ENCODE results near the gene EPHA8. TPM values are rescaled to one million over a fixed set of nuclear protein-coding genes. Genes with fewer than 3 reads are reported as not detected.

Gene EPHA8
- total RNA-seq, 1 donor from 2014 or later: not detected

DNA sequence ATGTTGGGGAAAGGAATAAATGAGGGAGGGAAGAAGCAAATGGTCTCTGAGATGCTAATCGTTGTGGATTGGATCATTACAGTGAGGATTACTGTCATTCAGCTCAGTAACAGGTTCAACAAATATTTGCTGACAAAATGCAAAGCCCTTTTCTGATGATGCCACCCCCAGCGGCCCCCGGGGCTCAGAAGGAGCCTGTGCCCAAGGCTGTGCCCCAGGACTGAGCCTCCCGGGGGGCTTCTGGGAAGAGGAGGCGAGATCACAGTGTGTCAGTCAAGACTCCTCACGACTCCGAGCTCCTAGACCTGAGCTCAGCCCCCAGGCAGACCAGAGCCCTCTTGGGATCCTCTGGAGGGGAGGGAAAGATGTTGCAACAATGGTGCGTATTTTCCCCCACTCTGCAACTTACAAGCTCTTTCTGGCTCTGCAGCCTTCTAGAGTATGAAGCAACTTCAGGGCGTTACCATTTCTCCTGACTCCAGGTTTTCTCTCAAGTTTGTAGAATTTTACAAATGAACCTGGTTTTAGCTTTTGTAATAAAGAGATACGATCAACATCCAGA is 20.8 kb downstream of the EPHA8 start:
- no peak for ATAC-seq (ENCODE audit: poor library complexity)
- DNase-seq: no peak
- intact Hi-C loops (cut with DNase I): no loop called here

GRCh38 chr1:22584970-22585369 is 21.7 kb downstream of the EPHA8 start:
- intact Hi-C loops (cut with DNase I): no loop called here
- DNase-seq (no peak), ATAC-seq (ENCODE audit: poor library complexity) (no peak)

GRCh38 chr1:22585471-22585870 is 22.2 kb downstream of the EPHA8 start:
- DNase-seq: no peak
- no peak for ATAC-seq (ENCODE audit: poor library complexity)
- intact Hi-C loops (cut with DNase I): no loop called here

DNA sequence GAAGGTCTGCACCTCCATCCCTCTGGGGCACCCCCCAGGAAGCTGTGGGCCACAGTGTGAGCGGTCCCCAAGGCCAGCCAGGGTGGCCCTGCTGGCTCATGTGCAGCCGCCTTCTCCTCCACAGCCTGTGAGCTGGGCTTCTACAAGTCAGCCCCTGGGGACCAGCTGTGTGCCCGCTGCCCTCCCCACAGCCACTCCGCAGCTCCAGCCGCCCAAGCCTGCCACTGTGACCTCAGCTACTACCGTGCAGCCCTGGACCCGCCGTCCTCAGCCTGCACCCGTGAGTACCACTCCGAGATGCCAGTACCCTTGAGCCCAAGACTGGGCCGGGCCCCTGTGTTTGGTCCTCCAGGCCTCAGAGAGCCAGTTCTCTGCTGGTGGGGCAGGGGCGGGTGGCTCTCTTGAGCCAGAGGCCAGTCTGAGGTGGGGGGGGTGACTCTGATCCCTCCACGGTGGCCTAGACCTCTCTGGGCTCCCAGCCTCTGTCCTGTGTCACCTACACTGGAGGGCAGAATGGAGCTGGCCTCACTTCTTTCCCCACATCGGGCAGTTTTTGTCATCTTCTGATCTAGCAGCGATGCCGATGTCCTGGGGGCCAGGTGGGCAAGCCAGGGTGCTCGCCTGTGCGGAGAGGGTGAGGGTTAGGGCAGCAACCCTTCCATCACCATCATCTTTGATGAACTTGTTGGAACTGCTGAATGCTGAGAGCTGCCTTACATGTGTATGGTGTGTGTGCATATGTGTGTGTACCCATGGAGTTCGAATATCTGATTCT is 23.3 kb downstream of the EPHA8 start:
- intact Hi-C loops (cut with DNase I): no loop called here
- ATAC-seq (ENCODE audit: poor library complexity) (no peak), DNase-seq (no peak)

- intact Hi-C loops (cut with DNase I): no loop called here
- no peak for DNase-seq
- ATAC-seq (ENCODE audit: poor library complexity): no peak
These were observed 24.0 kb downstream of the EPHA8 start for GRCh38 chr1:22587247-22587646.

GRCh38 chr1:22588899-22589422 is 25.7 kb downstream of the EPHA8 start:
- DNase-seq (no peak), ATAC-seq (ENCODE audit: poor library complexity) (no peak)
- intact Hi-C loops (cut with DNase I): no loop called here

DNA sequence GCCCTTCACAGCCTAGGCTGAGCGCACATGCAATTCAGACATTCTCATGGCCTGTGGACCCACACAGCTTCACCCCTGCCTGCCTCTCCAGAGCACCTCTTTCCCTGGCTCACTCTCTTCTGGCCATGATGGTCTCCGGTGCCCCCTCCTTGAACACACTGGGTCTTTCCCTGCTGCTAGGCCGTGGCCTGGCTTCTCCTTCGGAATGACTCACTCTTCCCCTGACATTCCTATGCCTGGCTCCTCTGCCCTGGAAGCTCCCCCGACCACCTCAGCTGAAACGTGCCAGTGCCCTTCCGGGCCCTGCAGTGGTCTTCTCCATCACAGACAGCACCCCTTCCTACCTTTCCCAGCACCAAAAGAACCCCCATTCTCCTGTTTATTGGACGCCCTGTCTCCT is 28.3 kb downstream of the EPHA8 start:
- DNase-seq (no peak), ATAC-seq (ENCODE audit: poor library complexity) (no peak)
- intact Hi-C loops (cut with DNase I): no loop called here

- no peak for ATAC-seq (ENCODE audit: poor library complexity)
- DNase-seq: no peak
- intact Hi-C loops (cut with DNase I): no loop called here
These were observed 28.8 kb downstream of the EPHA8 start for GRCh38 chr1:22592051-22592450.

DNA sequence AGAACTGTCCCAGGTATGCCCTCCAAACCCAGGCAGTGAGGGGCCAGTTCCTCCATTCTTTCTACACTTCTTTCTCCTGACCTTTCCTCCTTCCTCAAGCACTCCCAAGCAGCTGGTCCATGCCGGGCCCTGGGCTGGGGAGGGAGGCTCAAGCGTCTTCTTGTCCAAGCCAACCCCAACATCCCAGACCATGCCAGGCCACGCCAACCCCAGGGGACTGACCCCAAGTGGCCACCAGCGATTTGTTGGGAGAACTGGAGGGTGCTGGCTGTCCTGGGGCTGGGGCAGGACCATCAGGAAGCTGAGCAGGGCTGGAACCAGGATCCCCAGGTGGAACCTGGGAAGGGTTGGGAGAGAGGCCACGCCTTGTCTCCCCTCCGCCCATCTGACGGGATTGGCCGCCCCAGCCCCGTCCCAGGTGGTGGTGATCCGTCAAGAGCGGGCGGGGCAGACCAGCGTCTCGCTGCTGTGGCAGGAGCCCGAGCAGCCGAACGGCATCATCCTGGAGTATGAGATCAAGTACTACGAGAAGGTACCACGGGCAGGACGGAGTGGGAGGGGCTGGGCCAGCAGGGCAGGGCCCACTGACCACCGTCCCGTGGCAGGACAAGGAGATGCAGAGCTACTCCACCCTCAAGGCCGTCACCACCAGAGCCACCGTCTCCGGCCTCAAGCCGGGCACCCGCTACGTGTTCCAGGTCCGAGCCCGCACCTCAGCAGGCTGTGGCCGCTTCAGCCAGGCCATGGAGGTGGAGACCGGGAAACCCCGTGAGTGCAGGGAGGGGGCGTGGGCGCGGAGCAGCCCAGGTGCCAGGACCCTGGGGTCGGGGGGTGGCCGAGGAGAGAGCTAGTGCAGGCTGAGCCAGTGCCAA is 29.9 kb downstream of the EPHA8 start:
- DNase-seq: no peak
- ATAC-seq (ENCODE audit: poor library complexity): no peak

DNA sequence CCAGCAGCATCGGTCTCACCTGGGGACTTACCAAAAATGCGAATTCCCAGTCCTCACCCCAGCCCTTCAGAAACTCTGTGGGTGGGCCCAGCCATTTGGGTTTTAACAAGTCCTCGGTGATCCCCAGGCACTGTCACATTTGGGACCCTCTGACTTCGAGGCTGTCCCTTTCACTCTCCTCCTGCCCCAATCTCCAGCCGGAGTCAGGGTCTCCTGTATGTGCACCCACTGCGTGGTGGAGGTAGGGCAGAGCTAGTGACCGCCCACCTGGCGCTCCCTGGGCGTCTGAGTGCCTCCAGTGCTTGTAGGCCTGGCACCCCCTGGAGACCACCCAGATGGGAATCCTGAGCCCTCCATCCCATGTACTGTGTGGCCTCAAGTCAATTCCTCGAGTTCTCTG is 31.1 kb downstream of the EPHA8 start:
- intact Hi-C loops (cut with DNase I): no loop called here
- ATAC-seq (ENCODE audit: poor library complexity) (no peak), DNase-seq (no peak)

More for the DNA sequence above, 29.9 kb downstream of the EPHA8 start:
- intact Hi-C loops (cut with DNase I): no loop called here

DNA sequence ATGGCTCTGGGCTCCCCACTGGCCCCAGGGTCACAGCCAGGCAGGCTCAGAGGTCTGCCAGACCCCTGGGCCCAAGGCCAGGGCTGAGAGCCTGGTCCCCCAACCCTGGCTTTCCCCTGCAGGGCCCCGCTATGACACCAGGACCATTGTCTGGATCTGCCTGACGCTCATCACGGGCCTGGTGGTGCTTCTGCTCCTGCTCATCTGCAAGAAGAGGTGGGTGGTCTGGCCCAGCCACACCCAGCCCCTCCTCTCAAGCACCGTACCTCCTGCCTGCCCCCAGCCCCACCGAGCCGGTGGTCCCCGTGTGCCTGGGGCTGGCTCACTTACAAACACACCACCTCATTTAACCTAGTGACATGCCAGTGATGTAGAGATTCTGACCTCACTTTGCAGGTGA is 31.8 kb downstream of the EPHA8 start:
- ATAC-seq (ENCODE audit: poor library complexity): no peak
- intact Hi-C loops (cut with DNase I): no loop called here
- DNase-seq: no peak

GRCh38 chr1:22597301-22597965 is 34.1 kb downstream of the EPHA8 start:
- DNase-seq (no peak), ATAC-seq (ENCODE audit: poor library complexity) (no peak)
- intact Hi-C loops (cut with DNase I): no loop called here

GRCh38 chr1:22597996-22598395 is 34.7 kb downstream of the EPHA8 start:
- DNase-seq (no peak), ATAC-seq (ENCODE audit: poor library complexity) (no peak)
- intact Hi-C loops (cut with DNase I): no loop called here

DNA sequence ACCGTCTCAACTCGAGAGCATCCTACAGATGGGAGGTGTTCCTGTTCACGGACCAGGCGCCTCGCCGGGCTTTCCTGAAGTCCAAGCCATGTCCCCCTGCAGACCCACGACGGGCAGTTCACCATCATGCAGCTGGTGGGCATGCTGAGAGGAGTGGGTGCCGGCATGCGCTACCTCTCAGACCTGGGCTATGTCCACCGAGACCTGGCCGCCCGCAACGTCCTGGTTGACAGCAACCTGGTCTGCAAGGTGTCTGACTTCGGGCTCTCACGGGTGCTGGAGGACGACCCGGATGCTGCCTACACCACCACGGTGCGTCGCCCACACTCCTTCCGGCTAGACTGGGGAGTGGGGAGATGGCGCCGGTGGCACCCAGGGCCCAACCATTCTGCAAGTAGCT is 35.4 kb downstream of the EPHA8 start:
- DNase-seq (no peak), ATAC-seq (ENCODE audit: poor library complexity) (no peak)
- intact Hi-C loops (cut with DNase I): no loop called here

GRCh38 chr1:22600071-22600816 is 37.0 kb downstream of the EPHA8 start:
- no peak for ATAC-seq (ENCODE audit: poor library complexity)
- intact Hi-C loops (cut with DNase I): no loop called here

DNA sequence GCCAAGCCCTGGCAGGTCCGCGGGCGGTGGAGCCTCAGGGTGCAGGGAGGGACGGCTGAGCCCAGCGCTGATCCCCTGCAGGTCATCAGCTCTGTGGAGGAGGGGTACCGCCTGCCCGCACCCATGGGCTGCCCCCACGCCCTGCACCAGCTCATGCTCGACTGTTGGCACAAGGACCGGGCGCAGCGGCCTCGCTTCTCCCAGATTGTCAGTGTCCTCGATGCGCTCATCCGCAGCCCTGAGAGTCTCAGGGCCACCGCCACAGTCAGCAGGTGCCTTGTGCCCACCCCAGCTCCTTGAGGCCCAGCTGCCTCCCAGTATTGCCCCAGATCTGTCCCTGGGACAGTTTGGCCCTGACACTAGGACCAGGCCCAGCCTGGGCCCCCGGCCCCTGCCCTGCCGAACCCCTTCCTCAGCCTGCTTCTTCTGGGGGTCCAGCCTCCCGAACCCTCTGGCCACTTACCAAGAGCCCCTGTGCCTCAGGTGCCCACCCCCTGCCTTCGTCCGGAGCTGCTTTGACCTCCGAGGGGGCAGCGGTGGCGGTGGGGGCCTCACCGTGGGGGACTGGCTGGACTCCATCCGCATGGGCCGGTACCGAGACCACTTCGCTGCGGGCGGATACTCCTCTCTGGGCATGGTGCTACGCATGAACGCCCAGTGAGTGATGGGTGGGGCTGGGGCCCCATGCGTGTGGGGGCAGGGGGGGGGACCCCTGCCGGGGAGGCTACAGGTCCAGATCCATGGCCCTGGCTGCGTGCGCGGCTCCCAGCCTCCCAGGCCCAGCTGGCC is 37.7 kb downstream of the EPHA8 start:
- intact Hi-C loops (cut with DNase I): no loop called here
- no peak for DNase-seq
- no peak for ATAC-seq (ENCODE audit: poor library complexity)

More at GRCh38 chr1:22600071-22600816, 37.0 kb downstream of the EPHA8 start:
- DNase-seq: no peak

DNA sequence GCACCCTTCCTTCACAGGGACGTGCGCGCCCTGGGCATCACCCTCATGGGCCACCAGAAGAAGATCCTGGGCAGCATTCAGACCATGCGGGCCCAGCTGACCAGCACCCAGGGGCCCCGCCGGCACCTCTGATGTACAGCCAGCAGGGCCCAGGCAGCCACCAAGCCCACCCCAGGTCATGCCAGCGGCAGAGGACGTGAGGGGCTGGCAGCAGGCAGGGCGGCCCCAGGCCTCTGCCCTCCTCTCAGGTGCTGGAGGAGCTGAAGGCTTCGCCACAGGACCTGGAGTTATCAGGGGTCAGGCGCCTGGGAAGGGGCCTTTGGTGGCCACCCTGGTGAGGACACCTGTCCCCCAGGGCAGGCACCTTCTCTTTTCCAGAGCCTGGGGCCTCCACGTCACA is 38.3 kb downstream of the EPHA8 start:
- intact Hi-C loops (cut with DNase I): no loop called here
- DNase-seq: no peak
- ATAC-seq (ENCODE audit: poor library complexity): no peak

Measured in Right ventricle myocardium superior (tissue), 1 donor.